ENCODE results near the gene KIAA2012.
"Not testable (repeated sequence)": the region's sequence is repeated elsewhere in the genome, so short reads cannot be mapped to it uniquely, and the experiment has no call there.

The KIAA2012 gene

DNA sequence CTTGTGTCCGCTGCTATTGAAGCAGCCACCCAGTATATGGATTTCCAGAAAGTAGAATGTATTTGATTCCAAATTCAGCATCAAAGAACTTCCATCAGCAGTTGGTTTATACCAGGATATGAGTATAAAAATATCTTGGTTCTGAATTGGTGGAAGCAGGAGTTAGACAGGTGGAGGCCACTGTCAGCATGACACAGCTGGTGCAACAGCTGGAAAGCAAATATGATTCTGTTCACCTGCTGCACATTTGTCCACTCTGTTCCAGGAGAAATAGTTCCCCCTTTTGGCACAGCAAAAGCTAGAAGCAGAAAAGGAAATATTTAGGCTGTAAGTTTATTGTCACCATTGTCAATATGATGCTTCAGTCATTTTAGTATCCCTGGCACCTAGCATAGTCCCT is 41.2 kb downstream of the KIAA2012 start:
- FAIRE-seq (no peak), DNase-seq (ENCODE audit: insufficient read length, low spot score) (no peak)

DNA sequence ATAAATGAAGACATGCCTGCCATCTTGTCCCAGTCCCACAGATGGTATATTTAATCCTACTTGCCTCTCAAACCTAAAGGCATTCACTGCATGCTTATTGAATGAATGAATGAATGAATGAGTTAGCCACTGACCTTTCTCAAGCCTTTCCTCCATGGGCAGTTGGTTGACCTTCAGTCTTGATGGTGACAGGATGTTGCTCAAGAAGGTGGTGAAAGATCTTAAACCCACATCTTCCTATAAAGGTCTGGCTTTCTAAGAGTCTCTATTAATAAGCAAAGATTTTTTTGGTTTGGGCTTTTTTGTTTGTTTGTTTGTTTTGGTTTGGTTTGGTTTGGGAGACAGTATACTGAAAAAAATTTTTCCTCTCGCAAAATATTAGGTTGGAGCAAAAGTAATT is 41.7 kb downstream of the KIAA2012 start:
- DNase-seq (ENCODE audit: insufficient read length, low spot score) (no peak), FAIRE-seq (no peak)

DNA sequence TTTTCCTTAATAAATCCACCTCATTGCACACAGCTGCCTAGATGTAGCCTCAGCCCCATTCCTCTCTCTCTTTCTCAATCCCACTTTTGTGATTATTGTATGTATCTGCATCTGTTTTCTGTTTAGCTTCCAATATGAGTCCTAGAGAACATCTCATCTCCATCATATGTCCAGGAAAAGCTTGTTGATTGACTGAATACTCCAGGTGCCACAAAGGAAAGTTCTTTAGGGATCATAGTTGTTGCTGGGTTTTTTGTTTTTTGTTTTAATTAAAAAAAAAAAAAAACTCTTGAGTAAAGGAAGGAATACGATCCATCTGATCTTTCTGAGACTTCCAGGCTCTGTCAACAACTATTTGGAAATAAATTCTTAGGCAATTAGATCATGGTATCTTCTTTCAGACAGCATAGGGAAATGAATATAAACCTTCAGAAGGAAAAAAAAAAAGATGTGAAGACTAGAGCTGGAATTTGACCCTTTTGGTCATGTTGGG is 42.5 kb downstream of the KIAA2012 start:
- DNase-seq (ENCODE audit: insufficient read length, low spot score) (peak; percentile 73), FAIRE-seq (no peak)

DNA sequence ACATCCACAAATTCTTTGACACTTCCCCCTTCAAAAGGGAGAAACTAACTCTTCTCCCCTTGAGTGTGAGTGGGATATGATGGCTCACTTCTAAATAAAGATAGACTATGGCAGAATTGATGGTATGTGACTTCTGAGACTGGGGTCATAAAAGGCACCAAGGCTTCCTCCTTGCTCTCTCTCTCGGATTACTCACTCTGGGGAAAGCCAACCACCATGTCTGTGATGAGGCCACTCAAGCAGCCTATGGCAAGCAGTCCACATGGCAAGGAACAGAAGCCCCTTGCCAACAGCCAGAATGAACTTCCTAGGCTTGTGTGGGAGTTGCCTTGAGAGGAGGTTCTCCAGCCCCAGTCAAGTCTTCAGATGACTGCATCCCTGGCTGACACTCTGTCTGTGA is 43.6 kb downstream of the KIAA2012 start:
- FAIRE-seq (no peak), DNase-seq (ENCODE audit: insufficient read length, low spot score) (no peak)

DNA sequence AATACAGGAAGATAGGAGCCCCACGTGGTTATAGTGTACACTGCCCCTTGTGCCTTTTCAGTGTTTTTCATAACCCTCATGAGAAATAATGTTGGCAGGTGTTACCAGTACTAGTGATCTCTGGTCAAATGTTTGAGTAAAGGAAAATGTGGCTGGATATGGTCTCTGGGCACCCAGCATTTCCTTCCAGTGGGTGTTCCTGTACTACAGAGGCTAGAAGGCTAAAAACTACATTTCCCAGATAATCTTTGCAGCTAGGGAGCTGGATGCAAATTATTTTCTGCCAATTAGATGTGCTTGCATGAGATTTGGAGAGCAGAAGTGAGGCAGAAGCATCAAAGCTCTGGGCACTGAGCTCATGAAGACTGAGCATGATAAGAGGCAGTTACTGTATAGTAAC is 45.1 kb downstream of the KIAA2012 start:
- FAIRE-seq = no peak
- DNase-seq (ENCODE audit: insufficient read length, low spot score) = no peak

DNA sequence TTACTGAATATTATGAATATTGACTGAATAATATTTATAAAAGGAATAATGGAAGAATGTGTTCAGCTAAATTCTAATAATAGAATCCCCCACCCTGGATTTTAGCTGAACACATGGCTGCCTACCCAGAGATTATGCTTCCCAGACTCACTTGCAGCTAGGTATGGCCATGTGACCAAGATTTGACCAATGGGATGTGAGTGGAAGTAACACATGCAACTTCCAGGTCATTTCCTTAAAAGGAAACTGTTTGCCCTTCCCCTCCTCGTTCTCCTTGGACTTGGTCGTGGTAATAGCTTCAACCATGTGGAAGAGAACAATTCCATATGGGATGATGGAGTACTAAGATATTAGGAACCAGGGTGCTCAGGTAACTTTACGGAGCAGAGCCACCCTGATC is 47.8 kb downstream of the KIAA2012 start:
- DNase-seq (ENCODE audit: insufficient read length, low spot score) (no peak), FAIRE-seq (no peak)

DNA sequence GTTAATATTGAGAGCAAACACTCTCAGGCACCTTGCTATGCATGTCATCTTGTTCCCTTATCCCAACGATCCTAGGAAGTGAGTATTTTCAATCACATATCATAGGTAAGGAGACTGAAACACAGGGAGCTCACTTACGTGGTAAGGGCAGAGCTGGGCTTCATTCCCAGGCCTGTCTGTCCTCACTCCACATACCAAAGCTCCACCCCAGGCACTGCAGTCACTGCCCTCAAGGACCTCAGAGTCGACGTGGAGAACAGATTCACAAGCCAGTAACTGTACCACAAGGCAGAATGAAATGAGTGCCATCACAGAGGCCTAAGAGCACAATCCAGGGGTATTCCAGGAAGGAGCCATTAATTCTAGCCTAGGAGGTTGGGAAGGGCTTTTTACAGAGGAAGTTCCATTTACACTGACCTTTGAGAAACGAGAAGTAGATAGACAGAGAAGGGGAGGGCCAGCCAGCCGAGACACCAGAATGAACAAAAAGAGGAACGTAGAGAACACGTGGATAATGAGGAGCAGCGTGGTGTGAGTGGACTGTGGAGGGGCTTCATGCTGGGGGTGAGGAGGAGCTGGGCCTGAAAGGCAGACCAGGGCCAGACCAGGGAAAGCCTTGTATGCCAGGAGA is 48.6 kb downstream of the KIAA2012 start:
- FAIRE-seq (no peak), DNase-seq (ENCODE audit: insufficient read length, low spot score) (no peak)

DNA sequence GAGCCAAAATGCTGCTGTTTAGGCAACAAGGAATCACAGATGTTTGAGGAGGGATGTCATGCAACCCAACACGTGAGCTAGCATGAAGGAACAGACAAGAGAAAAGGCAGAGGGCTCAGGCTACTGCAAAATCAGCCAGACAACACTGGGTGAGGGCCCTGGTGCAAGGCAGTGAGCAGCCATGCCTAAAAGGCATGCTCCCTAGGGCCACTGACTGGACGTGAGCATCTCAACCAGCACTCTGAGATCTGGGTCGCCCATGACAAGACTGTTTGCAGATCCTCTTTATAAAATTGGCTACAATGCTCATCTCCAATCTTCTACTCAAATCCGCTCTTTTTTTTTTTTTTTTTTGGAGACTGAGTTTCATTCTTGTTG is 49.1 kb downstream of the KIAA2012 start:
- no peak for FAIRE-seq
- no peak for DNase-seq (ENCODE audit: insufficient read length, low spot score)

DNA sequence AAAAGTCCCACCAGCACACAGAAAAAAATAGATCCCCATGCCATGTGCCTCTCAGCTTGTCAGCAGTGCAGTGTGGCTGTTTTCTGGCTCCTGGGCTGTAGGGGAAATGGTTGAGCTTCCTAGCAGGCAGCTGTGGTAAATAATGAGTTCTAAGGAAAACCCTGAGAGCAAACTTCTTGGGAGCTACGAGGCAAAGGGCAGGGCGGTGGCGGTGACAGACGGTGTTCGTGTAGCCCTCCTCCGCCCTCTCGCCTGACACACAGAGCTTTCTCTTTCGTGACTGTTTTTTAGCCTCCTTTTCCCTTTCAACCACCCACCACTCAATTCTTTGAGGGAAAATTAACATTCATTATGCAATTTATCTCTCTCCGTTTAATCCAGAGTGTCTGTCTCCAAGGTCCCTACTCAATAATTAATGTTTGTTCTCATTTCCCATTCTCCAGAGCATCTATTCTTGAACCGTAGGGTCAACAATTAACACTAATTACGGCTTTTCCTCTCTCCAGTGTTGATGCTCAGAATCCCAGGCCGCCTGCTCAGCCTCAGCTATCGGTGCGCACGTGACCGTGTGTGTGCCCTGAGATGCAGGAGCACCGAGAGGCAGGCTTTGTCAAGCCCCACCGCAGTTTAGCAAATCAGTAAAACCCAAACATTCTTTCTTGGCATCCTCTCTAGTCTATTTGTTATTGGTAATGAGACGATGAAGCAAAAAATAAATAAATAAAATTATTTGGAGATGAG is 50.1 kb downstream of the KIAA2012 start:
- DNase-seq (ENCODE audit: insufficient read length, low spot score) = no peak

DNA sequence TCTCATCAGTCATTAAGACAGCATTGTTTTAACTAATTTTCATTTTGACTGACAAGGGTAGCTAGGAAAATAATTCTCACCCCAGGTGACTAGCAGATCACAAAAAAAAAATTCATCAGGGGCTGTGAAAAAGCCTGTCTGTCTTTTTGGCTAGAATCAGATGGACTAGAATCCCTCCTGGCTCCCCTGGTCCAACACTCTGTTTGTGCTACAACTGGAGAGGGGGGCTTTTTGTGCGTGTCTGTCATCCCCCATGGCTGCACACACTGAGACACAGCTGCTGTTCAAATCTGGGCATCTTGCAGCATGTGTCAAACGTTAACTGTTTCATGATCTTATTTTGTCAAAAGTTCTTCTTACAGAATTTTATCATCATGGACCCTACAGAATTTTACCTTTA is 51.2 kb downstream of the KIAA2012 start:
- FAIRE-seq = no peak
- no peak for DNase-seq (ENCODE audit: insufficient read length, low spot score)

More for the DNA sequence above, 50.1 kb downstream of the KIAA2012 start:
- no peak for FAIRE-seq

DNA sequence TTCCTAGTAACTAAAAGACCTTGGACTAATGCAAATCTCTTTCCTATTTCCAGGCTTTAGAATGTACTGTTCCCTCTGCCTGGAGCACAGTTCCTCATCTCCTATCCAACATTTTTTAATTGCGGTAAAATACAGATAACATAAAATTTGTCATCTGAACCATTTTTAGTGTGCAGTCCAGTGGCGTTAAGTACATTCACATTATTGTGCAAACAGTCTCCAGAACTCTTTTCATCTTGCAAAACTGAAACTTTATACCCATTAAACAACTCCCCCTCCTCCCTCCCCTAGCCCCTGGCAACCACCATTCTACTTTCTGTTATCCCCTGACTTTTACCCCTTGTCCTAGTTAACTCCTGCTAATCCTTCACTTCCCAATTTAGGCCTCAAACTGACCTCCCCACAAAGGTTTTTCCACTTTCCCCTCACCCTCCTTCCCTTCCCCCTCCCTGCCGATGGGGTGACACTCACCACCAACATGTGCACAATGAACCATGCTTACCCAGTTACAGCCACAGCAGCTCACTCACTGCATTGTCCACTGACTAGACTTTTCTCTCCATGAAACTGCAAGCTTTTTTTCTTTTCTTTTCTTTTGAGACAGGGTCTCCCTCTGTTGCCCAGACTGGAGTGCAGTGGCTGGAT is 54.8 kb downstream of the KIAA2012 start:
- no peak for FAIRE-seq

DNA sequence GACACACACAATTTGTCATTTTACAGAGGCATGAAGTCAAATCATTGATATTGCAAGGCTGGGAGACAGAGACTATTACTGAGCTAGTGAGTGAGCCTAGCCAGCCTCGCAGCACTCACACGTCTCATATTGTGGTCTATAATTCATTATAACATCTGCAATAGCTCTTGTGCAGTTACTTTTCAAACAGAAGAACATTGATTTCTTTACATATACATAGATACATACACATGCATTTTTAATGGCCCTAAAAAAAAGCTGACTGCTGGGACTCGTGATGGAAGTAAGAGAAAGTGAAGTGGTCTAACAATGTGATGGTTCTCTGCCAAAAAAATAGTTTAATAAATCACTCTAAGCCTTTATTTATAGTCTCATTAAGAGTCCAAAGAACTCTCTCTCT is 56.8 kb downstream of the KIAA2012 start:
- FAIRE-seq (no peak), DNase-seq (ENCODE audit: insufficient read length, low spot score) (no peak)

More for the DNA sequence above, 54.8 kb downstream of the KIAA2012 start:
- no peak for DNase-seq (ENCODE audit: insufficient read length, low spot score)

DNA sequence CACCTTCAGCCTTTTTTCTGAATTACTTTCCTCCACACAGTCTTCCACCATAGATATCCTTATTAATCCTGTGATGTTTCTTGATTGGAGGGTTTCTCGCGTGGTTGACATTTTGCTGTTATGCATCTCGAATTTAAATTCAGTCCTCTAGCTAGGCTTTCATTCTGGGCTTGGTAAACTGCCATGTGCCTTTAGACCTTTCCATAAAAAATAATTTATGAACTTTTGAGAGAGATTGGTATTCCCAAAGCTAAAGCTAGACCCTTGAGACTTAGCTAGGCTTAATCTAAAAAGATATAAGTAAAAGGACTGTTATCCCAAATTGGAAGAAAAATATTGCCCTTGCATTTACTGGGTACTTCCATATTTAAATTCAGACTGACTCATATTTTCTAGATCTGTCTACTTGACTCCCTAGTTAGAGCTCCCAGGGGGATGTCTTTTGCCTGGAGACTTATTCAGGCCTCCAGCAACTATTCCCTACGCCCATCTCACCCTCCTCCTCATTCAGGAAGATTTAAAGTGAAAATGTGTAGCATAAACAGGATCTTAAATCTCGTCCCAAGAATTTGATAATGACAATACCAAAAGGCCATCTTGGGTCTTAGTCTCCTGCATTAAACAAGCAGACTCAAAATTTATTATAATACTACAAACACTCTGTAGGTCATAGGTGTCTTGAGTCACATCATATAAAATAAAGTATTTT is 60.3 kb downstream of the KIAA2012 start:
- no peak for DNase-seq (ENCODE audit: insufficient read length, low spot score)
- FAIRE-seq = no peak

DNA sequence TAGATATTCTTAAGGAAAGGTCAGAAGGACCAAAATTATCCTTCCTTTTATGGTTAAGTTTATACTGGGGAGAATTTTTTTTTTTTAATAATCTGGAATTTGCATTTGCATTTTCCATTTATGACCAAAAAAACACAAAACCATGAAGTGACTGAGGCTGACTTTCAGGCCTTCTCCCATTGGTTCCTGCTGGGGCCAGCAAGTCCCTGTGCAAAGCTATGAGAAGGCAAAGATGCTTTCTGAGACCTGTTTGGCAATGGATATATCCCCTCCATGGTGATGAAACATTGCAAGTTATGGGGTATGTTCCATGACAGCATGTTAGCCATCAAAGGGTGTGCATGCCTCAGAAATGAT is 60.8 kb downstream of the KIAA2012 start:
- peak; percentile 80 for FAIRE-seq
- DNase-seq (ENCODE audit: insufficient read length, low spot score) = no peak

DNA sequence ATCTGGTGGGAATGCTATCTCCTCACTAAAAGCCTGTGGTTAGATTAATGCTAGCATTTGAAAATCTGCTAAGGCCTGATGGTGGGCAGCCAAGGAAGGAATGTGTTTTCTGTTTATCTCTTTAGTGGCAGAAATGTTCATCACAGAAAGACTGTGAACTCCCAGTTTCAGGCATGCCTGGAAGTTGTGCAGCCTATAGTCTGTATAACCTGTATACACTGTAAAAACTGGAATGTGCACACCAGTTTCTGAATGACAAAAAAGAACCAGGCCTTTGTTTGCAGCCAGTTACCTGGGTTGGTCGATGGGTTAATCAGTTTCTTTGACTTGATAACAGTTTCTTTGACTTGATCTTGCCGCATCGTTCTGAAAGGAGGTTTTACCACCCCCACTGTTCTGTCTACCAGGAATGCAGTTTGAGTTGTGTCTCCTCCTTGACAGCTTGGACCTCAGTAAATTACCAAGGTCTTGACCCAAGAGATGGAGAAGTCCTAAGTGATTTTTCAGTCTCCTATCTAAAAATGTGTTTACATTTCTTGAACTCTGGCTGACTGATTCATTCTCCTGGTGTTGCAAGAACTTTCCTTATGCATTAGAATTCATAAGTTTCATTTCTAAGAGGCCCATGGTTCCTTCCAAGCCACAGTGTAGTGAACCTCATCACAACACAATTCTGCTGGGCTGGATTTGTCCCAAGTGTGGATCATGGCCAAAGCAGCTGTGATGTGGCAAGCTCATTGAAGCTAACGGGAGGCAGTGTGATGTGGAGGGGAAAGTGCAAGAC is 62.2 kb downstream of the KIAA2012 start:
- FAIRE-seq = peak; percentile 83
- peak; percentile 69 for DNase-seq (ENCODE audit: insufficient read length, low spot score)

DNA sequence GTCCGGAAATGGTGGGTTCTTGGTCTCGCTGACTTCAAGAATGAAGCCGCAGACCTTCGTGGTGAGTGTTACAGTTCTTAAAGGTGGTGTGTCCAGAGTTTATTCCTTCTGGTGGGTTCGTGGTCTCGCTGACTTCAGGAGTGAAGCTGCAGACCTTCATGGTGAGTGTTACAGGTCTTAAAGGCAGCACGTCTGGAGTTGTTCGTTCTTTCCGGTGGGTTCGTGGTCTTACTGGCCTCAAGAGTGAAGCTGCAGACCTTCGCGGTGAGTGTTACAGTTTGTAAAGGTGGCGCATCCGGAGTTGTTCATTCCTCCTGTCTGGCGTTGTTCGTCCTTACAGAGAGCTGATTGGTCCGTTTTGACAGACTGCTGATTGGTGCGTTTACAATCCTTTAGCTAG is 63.0 kb downstream of the KIAA2012 start:
- not testable (repeated sequence) for FAIRE-seq; DNase-seq (ENCODE audit: insufficient read length, low spot score)

DNA sequence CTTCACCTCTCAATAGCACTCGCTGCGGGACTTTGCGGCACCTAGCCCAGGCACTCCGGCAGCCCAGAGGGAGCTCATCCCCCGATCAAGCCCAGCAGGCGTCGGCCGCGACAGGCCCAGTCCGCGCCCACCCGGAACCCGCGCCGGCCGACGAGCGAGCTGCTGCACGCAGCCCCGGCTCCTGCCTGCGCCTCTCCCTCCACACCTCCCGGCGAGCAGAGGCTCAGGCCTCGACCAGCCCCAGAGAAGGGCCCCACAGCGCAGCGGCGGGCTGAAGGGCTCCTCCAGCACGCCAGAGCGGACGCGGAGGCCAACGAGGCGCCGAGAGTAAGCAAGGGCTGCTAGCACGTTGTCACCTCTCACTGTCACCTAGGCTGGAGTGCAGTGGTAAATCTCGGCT is 63.5 kb downstream of the KIAA2012 start:
- FAIRE-seq (no peak), DNase-seq (ENCODE audit: insufficient read length, low spot score) (no peak)

DNA sequence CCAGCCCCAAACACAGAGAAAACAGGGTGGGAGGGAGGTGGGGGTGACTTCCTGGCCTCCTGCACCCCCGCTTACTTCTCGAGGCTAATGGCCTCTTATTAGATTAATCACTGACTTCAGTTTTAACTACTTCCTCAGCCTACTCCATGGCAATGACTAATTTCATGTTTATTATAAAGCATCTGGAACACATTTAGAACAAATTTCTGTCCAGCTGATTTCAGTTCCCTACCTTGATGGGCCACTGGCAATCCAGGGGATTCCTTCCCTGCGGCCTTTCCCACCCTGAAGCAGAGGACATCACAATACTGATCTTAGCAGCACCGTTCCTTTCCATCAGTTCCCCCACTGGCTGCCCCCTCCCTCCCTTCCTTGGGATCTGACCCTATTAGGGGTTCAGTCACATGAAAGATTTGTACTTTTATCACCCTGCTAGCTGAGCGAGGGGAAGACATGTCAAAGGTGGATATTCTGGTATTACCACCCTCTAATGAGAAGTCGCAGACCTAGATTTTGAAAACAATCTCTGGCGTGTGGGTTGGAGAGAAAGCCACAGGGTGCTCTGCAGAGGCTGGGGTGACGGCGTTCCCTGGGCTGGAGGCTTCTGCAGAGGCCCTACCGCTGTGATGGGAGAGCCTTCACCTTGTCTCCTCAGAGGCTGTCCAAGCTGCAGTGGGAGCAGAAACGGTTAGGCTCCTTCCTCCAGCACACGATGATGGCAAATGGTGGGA is 67.6 kb downstream of the KIAA2012 start:
- DNase-seq (ENCODE audit: insufficient read length, low spot score) = no peak
- no peak for FAIRE-seq

DNA sequence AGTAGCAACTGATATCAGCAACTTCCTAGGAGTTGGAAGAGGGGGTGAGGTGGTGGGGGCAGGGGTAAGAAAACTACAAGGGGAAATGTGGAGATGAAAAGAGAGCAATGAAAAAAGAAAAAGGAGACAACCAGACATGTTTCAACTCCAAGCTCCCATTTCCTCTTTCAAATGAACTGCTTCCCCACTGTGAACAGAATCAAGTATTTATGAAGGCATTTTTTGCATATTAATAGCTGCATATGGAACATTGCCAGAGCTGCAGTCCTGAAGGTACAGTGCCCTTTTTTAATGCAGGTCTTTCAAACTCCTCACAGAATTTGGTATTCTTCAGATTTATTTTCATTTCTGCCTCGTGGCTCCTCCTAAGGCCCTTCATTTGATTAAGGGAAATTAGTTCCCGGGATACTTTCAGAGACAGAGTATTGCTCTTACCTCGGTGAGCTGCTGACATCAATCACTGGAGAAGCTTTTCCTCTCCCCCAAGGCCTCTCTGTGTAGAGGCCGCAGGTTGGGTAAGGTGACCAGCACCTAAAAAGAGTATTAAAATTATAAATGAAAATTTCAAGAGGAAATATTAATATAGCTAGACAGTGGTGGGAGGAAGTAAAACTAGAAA is 68.4 kb downstream of the KIAA2012 start:
- FAIRE-seq = no peak
- no peak for DNase-seq (ENCODE audit: insufficient read length, low spot score)
